Liver (tissue), 9 donors: ENCODE results near the gene NTF3. TPM values are rescaled to one million over a fixed set of nuclear protein-coding genes. Genes with fewer than 3 reads are reported as not detected.

Experiments used
- DNase-seq: peaks from one replicate; pipeline ENCODE4 v3.0.0-alpha.2; 2017; ENCODE audit warnings: low spot score
- H3K27ac ChIP-seq, 2 donors: one replicate each; pipeline ENCODE4 v1.7.0; 2013; ENCODE audit warnings: inconsistent platforms in 2 of 2, low read length in 2 of 2, control low read depth in 1 of 2, low read depth in 1 of 2, mild to moderate bottlenecking in 1 of 2
- H3K27me3 ChIP-seq, 4 donors: one replicate each; pipeline versions ENCODE4 v1.6.1 to v1.7.0; 2013; ENCODE audit warnings: low read length in 3 of 4, inconsistent platforms in 1 of 4, mild to moderate bottlenecking in 1 of 4, moderate library complexity in 1 of 4; ENCODE audit not compliant: control insufficient read depth in 4 of 4, insufficient read depth in 4 of 4
- H3K36me3 ChIP-seq, 4 donors: one replicate each; pipeline versions ENCODE4 v1.6.1 to v1.7.0; 2013; ENCODE audit warnings: low read length in 3 of 4, mild to moderate bottlenecking in 3 of 4, low read depth in 1 of 4, moderate library complexity in 1 of 4; ENCODE audit not compliant: control insufficient read depth in 4 of 4, insufficient read depth in 3 of 4
- H3K4me1 ChIP-seq, 4 donors: one replicate each; pipeline versions ENCODE4 v1.6.1 to v1.7.0; 2013; ENCODE audit warnings: low read length in 3 of 4, mild to moderate bottlenecking in 3 of 4, moderate library complexity in 1 of 4; ENCODE audit not compliant: control insufficient read depth in 4 of 4, insufficient read depth in 4 of 4
- H3K4me3 ChIP-seq, 3 donors: one replicate each; pipeline versions ENCODE4 v1.6.1 to v1.7.0; 2013; ENCODE audit warnings: low read length in 3 of 3, control low read depth in 1 of 3, low read depth in 1 of 3, mild to moderate bottlenecking in 1 of 3
- H3K9ac ChIP-seq, 2 donors: one replicate each; pipeline ENCODE4 v1.7.0; 2013; ENCODE audit warnings: low read length in 2 of 2, mild to moderate bottlenecking in 2 of 2, moderate library complexity in 2 of 2, control low read depth in 1 of 2, low read depth in 1 of 2
- H3K9me3 ChIP-seq, 4 donors: one replicate each; pipeline versions ENCODE4 v1.6.1 to v1.7.0; 2013; ENCODE audit warnings: low read length in 3 of 4; ENCODE audit not compliant: control insufficient read depth in 4 of 4
- ATF3 ChIP-seq: IDR thresholded peaks from 2 replicates; pipeline ENCODE4 v1.6.1; 2016; ENCODE audit warnings: antibody characterized with exemption
- EGR1 ChIP-seq, 2 donors: IDR thresholded peaks; 2 replicates each; pipeline ENCODE4 v1.6.1; 2016 to 2018; ENCODE audit warnings: antibody characterized with exemption in 2 of 2, low read depth in 2 of 2
- FOXA2 ChIP-seq: IDR thresholded peaks from 2 replicates; pipeline ENCODE4 v1.6.1; 2016; ENCODE audit warnings: antibody characterized with exemption
- GABPA ChIP-seq, 2 donors: IDR thresholded peaks in 1 of 2; conservative IDR thresholded peaks in 1 of 2; 2 replicates each; pipeline ENCODE4 v1.6.1; 2016; ENCODE audit warnings: antibody characterized with exemption in 2 of 2, mild to moderate bottlenecking in 1 of 2, moderate library complexity in 1 of 2
- HNF4A ChIP-seq, 2 donors: conservative IDR thresholded peaks; 2 replicates each; pipeline ENCODE4 v1.6.1; 2016; ENCODE audit warnings: antibody characterized with exemption in 2 of 2, mild to moderate bottlenecking in 2 of 2
- HNF4G ChIP-seq: IDR thresholded peaks from 2 replicates; pipeline ENCODE4 v1.6.1; 2016; ENCODE audit warnings: antibody characterized with exemption
- JUND ChIP-seq, 2 donors: IDR thresholded peaks; 2 replicates each; pipeline ENCODE4 v1.6.1; 2016; ENCODE audit warnings: antibody characterized with exemption in 2 of 2
- MAX ChIP-seq: IDR thresholded peaks from 2 replicates; pipeline ENCODE4 v1.6.1; 2016; ENCODE audit warnings: antibody characterized with exemption
- NR2F2 ChIP-seq: IDR thresholded peaks from 2 replicates; pipeline ENCODE4 v1.6.1; 2016; ENCODE audit warnings: antibody characterized with exemption
- RXRA ChIP-seq, 2 donors: IDR thresholded peaks; 2 replicates each; pipeline ENCODE4 v1.6.1; 2017 to 2018; ENCODE audit warnings: antibody characterized with exemption in 2 of 2, mild to moderate bottlenecking in 1 of 2
- SP1 ChIP-seq: IDR thresholded peaks from 2 replicates; pipeline ENCODE4 v1.6.1; 2018; ENCODE audit warnings: antibody characterized with exemption, mild to moderate bottlenecking
- TAF1 ChIP-seq: conservative IDR thresholded peaks from 2 replicates; pipeline ENCODE4 v1.6.1; 2016; ENCODE audit warnings: antibody characterized with exemption, mild to moderate bottlenecking
- YY1 ChIP-seq: IDR thresholded peaks from 2 replicates; pipeline ENCODE4 v1.6.1; 2016; ENCODE audit warnings: antibody characterized with exemption, mild to moderate bottlenecking
- WGBS: extraction: QIAGEN DNeasy Blood & Tissue Kit; methylation state at CpG from one replicate; pipeline ENCODE4 v1.1.7; 2013; 5-methylcytosine and 5-hydroxymethylcytosine counted together
- polyA plus RNA-seq, 2 donors: library from polyadenylated mRNA; stranded (reverse) in 1 of 2; unstranded in 1 of 2; fragments of 200-250 nt in 1 of 2; fragments of >200 nt in 1 of 2; fragmentation: Nextera tagmentation in 1 of 2; extraction: Ambion mirVana in 1 of 2; gene quantifications; one replicate each; pipeline versions ENCODE4 v1.2.1 to v1.2.3, GENCODE V29; 2013 to 2015
- total RNA-seq, 2 donors: library from RNA; depleted of rRNA; stranded (reverse); fragments of >200 nt; gene quantifications; one replicate each; pipeline ENCODE4 v1.2.3, GENCODE V29; 2014
- TF ChIP-seq, protein P1 (sequence below): IDR thresholded peaks from 2 replicates; pipeline ENCODE4 v1.6.1; 2016; ENCODE audit warnings: antibody characterized with exemption
- TF ChIP-seq, protein P2 (sequence below): fragments of 150-350 bp; IDR thresholded peaks from 2 replicates; pipeline ENCODE4 v1.5.1; 2017; ENCODE audit warnings: improper control_type of control experiment, low read depth, low read length; ENCODE audit not compliant: missing input control
- TF ChIP-seq, protein P3 (sequence below): IDR thresholded peaks from 2 replicates; pipeline ENCODE4 v1.6.1; 2016; ENCODE audit warnings: antibody characterized with exemption, mild to moderate bottlenecking
- donor health status: healthy.
- donor health status: healthy.
- donor health status: healthy.
- donor health status: healthy.
- donor health status: healthy.

The NTF3 gene
- total and polyA plus RNA-seq, 4 donors: 0.89 to 2.8 (median 1.5) TPM

- H3K4me1 ChIP-seq: no peaks in the 10 kb centered on the region
- TF ChIP-seq FOXA2 (no peak), HNF4G (no peak), NR2F2 (no peak), HNF4A (conservative IDR thresholded peaks at IDR 0.05) (no peak), JUND (IDR thresholded peaks at IDR 0.05) (no peak), GABPA (IDR thresholded peaks at IDR 0.05 in 1 of 2, conservative IDR thresholded peaks at IDR 0.05 in 1 of 2) (no peak), SP1 (no peak), RXRA (IDR thresholded peaks at IDR 0.05) (no peak), ATF3 (no peak), MAX (no peak), EGR1 (IDR thresholded peaks at IDR 0.05; ENCODE audit: low read depth in 2 of 2) (no peak), TAF1 (no peak), YY1 (no peak)
- TF ChIP-seq, protein P1, sequence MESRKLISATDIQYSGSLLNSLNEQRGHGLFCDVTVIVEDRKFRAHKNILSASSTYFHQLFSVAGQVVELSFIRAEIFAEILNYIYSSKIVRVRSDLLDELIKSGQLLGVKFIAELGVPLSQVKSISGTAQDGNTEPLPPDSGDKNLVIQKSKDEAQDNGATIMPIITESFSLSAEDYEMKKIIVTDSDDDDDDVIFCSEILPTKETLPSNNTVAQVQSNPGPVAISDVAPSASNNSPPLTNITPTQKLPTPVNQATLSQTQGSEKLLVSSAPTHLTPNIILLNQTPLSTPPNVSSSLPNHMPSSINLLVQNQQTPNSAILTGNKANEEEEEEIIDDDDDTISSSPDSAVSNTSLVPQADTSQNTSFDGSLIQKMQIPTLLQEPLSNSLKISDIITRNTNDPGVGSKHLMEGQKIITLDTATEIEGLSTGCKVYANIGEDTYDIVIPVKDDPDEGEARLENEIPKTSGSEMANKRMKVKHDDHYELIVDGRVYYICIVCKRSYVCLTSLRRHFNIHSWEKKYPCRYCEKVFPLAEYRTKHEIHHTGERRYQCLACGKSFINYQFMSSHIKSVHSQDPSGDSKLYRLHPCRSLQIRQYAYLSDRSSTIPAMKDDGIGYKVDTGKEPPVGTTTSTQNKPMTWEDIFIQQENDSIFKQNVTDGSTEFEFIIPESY: no peak
- TF ChIP-seq, protein P2, sequence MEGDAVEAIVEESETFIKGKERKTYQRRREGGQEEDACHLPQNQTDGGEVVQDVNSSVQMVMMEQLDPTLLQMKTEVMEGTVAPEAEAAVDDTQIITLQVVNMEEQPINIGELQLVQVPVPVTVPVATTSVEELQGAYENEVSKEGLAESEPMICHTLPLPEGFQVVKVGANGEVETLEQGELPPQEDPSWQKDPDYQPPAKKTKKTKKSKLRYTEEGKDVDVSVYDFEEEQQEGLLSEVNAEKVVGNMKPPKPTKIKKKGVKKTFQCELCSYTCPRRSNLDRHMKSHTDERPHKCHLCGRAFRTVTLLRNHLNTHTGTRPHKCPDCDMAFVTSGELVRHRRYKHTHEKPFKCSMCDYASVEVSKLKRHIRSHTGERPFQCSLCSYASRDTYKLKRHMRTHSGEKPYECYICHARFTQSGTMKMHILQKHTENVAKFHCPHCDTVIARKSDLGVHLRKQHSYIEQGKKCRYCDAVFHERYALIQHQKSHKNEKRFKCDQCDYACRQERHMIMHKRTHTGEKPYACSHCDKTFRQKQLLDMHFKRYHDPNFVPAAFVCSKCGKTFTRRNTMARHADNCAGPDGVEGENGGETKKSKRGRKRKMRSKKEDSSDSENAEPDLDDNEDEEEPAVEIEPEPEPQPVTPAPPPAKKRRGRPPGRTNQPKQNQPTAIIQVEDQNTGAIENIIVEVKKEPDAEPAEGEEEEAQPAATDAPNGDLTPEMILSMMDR: no peak
- TF ChIP-seq, protein P3, sequence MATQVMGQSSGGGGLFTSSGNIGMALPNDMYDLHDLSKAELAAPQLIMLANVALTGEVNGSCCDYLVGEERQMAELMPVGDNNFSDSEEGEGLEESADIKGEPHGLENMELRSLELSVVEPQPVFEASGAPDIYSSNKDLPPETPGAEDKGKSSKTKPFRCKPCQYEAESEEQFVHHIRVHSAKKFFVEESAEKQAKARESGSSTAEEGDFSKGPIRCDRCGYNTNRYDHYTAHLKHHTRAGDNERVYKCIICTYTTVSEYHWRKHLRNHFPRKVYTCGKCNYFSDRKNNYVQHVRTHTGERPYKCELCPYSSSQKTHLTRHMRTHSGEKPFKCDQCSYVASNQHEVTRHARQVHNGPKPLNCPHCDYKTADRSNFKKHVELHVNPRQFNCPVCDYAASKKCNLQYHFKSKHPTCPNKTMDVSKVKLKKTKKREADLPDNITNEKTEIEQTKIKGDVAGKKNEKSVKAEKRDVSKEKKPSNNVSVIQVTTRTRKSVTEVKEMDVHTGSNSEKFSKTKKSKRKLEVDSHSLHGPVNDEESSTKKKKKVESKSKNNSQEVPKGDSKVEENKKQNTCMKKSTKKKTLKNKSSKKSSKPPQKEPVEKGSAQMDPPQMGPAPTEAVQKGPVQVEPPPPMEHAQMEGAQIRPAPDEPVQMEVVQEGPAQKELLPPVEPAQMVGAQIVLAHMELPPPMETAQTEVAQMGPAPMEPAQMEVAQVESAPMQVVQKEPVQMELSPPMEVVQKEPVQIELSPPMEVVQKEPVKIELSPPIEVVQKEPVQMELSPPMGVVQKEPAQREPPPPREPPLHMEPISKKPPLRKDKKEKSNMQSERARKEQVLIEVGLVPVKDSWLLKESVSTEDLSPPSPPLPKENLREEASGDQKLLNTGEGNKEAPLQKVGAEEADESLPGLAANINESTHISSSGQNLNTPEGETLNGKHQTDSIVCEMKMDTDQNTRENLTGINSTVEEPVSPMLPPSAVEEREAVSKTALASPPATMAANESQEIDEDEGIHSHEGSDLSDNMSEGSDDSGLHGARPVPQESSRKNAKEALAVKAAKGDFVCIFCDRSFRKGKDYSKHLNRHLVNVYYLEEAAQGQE: no peak
- WGBS: 83% methylated on average over 10 of the region's 10 CpGs
- H3K27ac ChIP-seq: no peak overlapping the region
- no peak overlapping the region for H3K4me3 ChIP-seq
- no peak for DNase-seq
- no peaks in the 10 kb centered on the region for H3K27me3 ChIP-seq
- H3K9me3 ChIP-seq: no peaks in the 10 kb centered on the region
- H3K36me3 ChIP-seq: no peaks in the 10 kb centered on the region
- H3K9ac ChIP-seq: no peak overlapping the region
Observed at GRCh38 chr12:5459051-5459782, 27.3 kb downstream of the NTF3 start.
